Astrocyte (in vitro differentiated cells and primary cell): ENCODE measurements around the gene REPIN1.
A peak's percentile ranks its signal among the peaks of the same experiment; 100 is the strongest.

ENCODE experiments used
- EZH2 ChIP-seq: IDR thresholded peaks from 2 replicates; pipeline ENCODE4 v1.6.1; 2012; ENCODE audit warnings: mild to moderate bottlenecking, low read length, inconsistent platforms; ENCODE audit not compliant: insufficient read depth
- TF ChIP-seq, protein P1 (sequence below): IDR thresholded peaks from 2 replicates; pipeline ENCODE4 v1.5.1; 2011; ENCODE audit warnings: low read depth, mild to moderate bottlenecking, inconsistent platforms, low read length, moderate library complexity; ENCODE audit not compliant: insufficient read depth

DNA sequence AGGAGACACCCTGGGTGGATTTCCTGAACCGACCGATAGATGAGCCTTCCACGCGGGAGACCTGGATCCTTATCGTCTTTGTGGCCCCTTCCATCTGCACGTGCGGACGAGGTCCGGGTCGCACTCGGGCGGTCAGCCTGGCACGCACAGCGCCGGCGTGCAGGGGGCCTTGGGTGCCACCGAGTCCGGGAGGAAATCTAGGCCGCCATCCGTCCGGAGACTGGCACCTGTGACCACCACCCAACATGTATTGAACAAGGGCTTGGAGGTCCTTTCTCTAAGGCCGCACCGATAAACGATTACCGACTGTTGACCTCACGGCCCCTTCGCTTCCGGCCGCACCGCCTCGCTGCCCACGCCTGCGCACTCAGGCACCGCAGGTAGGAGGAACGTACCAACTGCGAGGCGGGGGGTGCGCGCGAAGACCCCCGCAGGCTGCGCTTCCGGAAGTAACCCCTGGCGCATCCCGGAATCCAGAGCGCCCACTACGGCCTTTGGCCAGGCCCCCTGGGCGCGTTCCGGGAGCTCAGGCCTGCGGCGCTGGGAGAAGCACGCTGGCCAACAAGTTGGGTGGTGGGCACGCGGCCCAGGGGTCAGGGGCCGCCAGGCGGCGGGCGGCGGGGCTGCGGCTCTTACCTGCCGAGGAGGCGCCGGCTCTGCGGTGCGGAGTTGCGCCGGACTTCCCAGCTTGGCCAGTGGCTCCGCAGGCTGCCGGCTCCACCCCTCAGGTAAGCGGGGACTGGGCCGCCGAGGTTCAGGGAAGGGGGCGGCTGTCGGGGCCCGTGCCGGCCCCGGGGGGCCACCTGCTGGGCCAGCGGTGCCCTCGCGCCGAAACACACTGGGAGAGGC, 45.6 kb upstream of the REPIN1 start, which contains the start of the genes ACTR3C and LRRC61:
- TF ChIP-seq, protein P1, sequence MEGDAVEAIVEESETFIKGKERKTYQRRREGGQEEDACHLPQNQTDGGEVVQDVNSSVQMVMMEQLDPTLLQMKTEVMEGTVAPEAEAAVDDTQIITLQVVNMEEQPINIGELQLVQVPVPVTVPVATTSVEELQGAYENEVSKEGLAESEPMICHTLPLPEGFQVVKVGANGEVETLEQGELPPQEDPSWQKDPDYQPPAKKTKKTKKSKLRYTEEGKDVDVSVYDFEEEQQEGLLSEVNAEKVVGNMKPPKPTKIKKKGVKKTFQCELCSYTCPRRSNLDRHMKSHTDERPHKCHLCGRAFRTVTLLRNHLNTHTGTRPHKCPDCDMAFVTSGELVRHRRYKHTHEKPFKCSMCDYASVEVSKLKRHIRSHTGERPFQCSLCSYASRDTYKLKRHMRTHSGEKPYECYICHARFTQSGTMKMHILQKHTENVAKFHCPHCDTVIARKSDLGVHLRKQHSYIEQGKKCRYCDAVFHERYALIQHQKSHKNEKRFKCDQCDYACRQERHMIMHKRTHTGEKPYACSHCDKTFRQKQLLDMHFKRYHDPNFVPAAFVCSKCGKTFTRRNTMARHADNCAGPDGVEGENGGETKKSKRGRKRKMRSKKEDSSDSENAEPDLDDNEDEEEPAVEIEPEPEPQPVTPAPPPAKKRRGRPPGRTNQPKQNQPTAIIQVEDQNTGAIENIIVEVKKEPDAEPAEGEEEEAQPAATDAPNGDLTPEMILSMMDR = no peak
- TF ChIP-seq EZH2 = peak; percentile 54
